HG03457 (cell line): ENCODE data around the gene ARPC1B.
"Not testable (repeated sequence)": the region's sequence is repeated elsewhere in the genome, so short reads cannot be mapped to it uniquely, and the experiment has no call there.

ENCODE experiments used
- ATAC-seq: cut with Tn5 transposase; IDR thresholded peaks from one replicate; pipeline ENCODE4 v1.9.1; 2021; ENCODE audit warnings: moderate number of reproducible peaks; ENCODE audit not compliant: unreplicated experiment

Gene ARPC1B

DNA sequence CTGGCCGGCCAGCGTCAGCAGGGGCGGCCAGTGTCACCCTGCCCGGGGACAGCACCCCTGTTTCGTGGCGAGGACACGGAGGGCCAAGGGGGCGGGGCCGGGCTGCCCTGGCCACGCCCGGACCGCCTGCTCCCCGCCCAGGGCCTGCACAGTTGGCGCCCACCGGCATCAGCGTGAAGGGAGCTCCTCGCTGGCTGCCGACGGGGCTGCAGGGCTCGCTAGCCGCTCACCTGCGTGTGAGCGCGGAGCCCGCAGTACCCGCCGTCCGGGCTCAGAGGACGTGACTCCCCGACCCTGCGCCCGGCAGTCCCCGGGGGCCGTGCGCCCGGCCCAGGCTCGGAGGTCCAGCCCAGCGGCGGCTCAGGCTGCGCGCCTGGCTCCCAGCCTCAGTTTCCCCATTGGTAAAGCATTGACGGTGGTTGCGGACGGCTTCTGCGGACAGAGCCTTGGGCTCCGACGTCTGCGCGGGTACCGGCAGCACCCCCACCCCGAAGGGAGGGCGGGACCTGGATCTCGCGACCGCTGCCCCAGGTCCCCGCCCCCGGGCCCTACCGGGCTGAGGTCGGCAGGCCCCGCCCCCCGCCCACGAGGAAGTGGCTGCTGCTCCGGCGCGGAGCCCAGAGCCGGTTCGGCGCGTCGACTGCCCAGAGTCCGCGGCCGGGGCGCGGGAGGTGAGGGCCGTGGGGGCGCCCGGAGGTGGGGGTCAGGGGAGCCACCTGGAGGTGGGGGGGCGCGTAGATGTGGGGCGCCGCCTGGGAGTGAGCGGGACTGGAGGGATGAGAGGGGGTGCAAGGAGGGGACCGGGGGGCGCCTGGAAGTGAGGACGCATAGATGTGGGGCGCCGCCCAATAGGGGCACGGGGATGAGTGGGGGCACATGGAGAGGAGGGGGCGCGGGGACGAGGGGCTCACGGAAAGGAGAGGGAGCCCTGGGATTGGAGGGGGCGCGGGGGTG lies at the start of gene ARPC1B:
TSS of gene ARPC1B (plus strand) at position 620 of the 954 bp plus-strand sequence. CDS start 10,985 bp downstream, outside the sequence.
- ATAC-seq = peak; percentile 35

DNA sequence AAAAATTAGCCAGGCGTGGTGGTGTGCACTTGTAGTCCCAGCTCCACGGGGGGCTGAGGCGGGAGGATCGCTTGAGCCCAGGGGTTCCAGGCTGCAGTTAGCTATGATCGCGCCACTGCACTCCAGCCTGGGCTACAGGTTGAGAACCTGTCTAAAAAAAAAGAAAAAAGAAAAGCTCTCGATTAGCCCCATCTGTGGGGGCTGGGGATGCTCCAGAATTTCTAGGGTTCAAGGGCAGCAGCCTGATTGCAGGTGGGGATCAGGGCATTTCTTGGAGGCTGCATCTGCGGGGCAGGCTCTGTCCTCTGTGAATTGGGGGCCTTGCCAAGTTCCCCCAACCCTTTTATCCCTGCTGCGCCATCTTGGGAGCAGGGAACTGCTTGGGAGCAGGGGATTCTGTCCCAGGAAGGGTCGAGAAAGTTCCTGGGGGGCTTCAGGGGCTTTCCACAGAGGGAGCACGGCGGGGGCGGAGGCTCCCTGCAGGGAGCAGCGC lies 49.5 kb upstream of the ARPC1B start:
- ATAC-seq = no peak

DNA sequence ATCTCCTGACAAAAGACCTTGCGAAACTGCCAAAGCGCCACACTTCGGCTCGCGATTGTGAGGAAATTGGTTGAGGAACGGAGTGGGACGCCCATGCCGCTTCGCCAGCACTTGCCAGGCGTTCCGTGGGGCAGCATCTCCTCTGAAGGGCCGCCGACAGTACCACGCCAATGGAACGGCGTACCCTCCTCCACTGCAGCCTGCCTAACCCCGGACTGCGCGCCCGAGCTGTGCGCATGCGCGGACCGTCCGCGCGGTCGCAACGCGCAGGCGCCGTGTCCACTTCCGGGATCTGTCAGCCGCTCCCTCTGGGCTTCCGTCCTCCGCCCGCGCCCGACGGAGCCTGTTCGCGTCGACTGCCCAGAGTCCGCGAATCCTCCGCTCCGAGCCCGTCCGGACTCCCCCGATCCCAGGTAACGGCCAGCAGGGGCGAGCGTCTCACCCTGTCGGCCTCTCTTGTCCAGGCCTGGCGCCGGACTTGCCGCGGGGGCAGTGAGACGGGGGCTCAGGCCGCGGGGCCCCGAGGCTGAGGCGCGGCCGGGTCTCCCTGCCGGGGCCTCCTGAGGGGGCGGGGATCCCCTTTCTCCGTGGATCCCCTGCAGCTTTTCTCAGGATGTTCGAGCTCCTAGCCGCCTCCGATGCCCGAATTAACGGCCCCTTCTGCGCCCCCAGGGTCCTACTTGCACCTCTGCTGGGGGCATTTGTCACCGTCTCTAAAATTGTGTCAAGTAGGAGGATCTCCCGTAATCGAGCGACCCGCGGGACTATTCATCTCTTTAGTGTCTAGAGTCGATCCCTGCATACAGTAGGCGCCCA lies 48.7 kb upstream of the ARPC1B start, which contains the start of gene ARPC1A:
TSS of gene ARPC1A (plus strand) at position 307 of the 816 bp plus-strand sequence. CDS start 7,456 bp downstream, outside the sequence.
- ATAC-seq = peak; percentile 64

DNA sequence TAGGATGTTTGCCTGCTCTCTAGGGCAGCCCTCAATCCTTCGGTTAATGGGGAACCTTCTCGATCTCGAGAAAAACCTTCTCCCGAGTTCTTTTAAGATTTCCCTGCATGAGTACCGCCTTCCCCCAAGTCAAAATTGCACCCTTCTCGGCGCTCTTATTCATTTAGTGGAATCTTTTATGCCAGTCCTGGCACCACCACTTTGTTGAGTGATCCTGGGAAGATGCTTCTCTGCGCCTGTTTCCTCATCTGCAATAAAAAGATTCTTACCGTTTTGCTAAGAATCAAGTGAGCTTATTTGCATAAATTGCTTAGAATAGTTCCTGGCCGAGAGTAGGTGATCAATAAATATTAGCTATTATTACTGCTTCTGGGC lies 48.1 kb upstream of the ARPC1B start:
- no peak for ATAC-seq

GRCh38 chr7:99330314-99330961 lies 44.1 kb upstream of the ARPC1B start:
- ATAC-seq = not testable (repeated sequence)

- no peak for ATAC-seq
Measured at GRCh38 chr7:99331002-99331401, 43.5 kb upstream of the ARPC1B start.

DNA sequence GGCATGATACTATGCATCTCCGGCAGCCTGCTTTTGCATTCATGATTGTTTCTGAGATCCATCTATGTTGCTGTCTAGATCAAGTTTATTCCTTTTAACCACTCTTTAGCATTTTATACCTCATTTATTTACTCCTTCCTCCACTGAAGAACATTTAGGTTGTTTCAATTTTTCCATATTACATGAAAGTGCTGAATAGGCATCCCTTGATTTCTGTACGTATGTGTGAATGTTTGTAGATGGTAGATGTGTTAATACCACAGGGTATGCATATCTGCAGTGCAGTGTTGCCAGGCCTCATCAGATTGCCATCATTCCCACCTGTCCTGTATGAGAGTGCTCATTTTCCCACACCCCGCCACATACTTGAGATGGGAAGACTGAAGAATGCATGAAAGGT lies 34.9 kb upstream of the ARPC1B start:
- ATAC-seq = no peak

- no peak for ATAC-seq
Measured at GRCh38 chr7:99340659-99341058, 33.9 kb upstream of the ARPC1B start.

GRCh38 chr7:99344061-99344647 lies 30.4 kb upstream of the ARPC1B start:
- no peak for ATAC-seq

DNA sequence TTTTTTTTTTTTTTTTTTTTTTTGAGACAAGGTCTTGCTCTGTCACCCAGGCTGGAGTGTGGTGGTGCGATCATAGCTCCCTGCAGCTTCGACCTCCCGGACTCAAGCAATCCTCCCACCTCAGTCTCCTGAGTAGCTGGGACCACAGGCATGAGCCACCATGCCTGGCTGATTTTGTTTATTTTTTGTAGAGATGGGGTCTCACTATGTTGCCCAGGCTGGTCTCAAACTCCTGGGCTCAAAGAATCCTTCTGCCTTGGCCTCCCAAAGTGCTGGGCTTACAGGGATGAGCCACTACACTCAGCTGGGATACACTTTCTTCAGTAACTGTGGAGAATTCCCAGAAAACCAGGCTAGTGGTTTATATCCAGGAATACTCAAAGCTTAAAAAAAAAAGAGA lies 23.9 kb upstream of the ARPC1B start:
- not testable (repeated sequence) for ATAC-seq

GRCh38 chr7:99352247-99352646 lies 22.3 kb upstream of the ARPC1B start:
- no peak for ATAC-seq

GRCh38 chr7:99355098-99355497 lies 19.4 kb upstream of the ARPC1B start:
- no peak for ATAC-seq

DNA sequence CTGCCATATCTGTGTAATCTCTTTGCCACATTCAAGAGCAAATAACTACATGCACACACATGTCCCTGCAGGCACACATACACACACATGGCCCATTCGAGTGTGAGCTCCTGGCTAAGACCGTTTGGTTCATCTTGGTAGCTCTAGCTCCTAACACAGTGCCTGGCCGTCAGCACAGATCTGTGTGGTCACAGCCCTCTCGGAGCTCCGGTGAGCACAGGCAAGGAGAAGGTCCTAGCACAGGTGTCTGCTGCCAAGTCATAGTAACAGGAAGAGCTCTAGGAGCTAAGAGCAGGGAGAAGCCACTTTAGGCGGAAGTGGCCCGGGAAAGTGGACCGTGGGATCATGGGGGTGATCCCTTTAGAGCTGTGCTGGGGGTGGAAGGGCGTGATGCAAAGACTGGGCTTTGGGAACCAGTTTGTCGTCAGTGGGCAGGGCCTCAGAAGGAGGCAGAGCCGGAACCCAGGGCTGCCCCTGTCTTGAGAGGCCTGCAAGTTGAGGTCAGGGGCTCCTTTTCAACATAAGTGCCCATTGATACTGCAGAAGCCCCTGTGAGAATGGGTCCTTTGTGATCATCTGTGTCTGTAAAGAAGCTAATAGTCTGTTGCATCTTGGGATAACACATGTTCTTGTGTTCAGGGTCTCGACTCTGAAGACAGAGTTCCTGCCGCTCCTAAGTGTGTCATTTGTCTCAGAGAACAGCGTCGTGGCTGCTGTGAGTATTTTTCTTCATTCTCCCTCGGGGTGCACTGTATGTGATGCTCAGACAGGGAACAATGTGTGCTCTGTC lies 16.6 kb upstream of the ARPC1B start:
- ATAC-seq = no peak

DNA sequence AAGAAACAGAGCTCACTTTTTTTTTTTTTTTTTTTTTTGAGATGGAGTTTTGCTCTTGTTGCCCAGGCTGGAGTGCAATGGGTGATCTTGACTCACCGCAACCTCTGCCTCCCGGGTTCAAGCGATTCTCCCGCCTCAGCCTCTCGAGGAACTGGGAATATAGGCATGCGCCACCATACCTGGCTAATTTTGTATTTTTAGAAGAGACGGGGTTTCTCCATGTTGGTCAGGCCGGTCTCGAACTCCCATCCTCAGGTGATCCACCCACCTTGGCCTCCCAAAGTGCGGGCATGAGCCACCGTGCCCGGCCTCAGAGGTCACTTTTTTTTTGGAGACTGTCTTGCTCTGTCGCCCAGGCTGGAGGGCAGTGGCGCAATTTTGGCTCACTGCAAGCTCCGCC lies 16.0 kb upstream of the ARPC1B start:
- ATAC-seq = not testable (repeated sequence)

DNA sequence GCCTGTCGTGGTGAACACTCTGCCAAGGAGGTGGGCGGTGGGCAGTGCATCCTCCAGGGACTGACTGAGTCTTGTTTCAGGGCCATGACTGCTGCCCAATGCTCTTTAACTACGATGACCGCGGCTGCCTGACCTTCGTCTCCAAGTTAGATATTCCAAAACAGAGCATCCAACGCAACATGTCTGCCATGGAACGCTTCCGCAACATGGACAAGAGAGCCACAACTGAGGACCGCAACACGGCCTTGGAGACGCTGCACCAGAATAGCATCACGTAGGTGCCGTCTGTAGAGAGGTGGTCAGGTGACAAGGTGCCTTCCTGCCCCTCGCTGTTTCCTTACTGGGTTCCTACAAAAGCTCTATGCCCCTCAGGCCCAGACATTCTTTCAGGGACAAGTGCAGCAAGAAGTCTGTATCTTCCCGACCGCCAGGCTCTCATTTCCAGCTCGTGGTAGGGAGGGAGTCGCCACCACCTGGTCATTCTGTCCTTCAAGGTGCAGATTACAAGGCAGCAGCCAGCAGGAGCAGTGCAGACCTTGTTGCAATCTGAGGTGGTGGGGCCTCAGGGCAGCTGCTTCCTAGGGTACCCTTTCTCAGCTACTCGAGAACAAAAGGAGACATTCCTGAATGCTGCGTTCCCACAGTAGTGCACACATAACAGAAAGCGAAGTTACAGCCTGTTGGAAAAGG lies 14.9 kb upstream of the ARPC1B start:
- ATAC-seq = no peak

DNA sequence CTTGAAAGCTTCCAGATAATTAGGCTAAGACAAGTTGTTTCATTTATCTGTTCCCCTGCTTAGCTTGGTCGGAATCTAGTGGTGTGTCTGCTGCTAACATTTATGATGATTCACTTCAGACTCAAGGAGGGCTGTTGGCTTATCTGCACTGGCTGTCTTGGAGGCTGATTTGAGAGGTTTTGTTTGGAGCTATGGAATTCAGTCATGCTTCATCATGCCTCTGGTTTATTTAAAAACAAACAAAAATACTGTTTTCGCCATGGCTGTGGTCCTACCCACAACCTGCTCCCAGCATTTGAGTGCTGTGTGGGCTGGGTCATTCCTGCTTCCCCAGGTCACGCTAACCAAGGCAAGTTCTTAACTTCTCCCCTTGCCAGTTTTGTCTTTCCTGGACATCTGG lies 11.7 kb upstream of the ARPC1B start:
- no peak for ATAC-seq

GRCh38 chr7:99363286-99363685 lies 11.2 kb upstream of the ARPC1B start:
- ATAC-seq = no peak

GRCh38 chr7:99365318-99366141 lies 9.0 kb upstream of the ARPC1B start:
- no peak for ATAC-seq
